ENCODE data around the gene SERPINB12. TPM values are rescaled to one million over a fixed set of nuclear protein-coding genes. Genes with fewer than 3 reads are reported as not detected.

SERPINB12 gene
- total RNA-seq, 1 experiment from 2014 or later = not detected

- no peak overlapping the region for H4K5ac ChIP-seq (ENCODE audit: insufficient read length, low read depth, low read length)
- H3K9me3 ChIP-seq (ENCODE audit: control insufficient read depth, low read depth, low read length) = no peaks in the 10 kb centered on the region
- H3K4ac ChIP-seq (ENCODE audit: low read depth, low read length) = no peak overlapping the region
- H2BK20ac ChIP-seq (ENCODE audit: low read depth, low read length, poor library complexity, severe bottlenecking) = no peak overlapping the region
- no peak overlapping the region for H2BK15ac ChIP-seq (ENCODE audit: low read depth, low read length)
- peak overlapping the region; percentile 25 for H3K4me2 ChIP-seq (ENCODE audit: insufficient read depth, insufficient read length, low read length)
- no peaks in the 10 kb centered on the region for H3K23me2 ChIP-seq (ENCODE audit: insufficient read length, low read depth, low read length, poor library complexity, severe bottlenecking)
- H4K20me1 ChIP-seq (ENCODE audit: control insufficient read depth, insufficient read depth, insufficient read length) = no peaks in the 10 kb centered on the region
- H3K18ac ChIP-seq (ENCODE audit: insufficient read length, low read depth, low read length) = no peak overlapping the region
- TF ChIP-seq CTCF (conservative IDR thresholded peaks at IDR 0.05) = no peak
- no peaks in the 10 kb centered on the region for H3K9me3 Mint-ChIP-seq
- no peak overlapping the region for H4K8ac ChIP-seq (replicated peaks; ENCODE audit: insufficient read length, low read depth, low read length)
- no peak overlapping the region for H3T11ph ChIP-seq (ENCODE audit: low read length)
- no peak overlapping the region for H3K14ac ChIP-seq (ENCODE audit: insufficient read depth, low read length)
- no peaks in the 10 kb centered on the region for H3K79me2 ChIP-seq (ENCODE audit: insufficient read depth, low read length)
- no peak overlapping the region for H3K23ac ChIP-seq (ENCODE audit: insufficient read length, low read depth, low read length)
- no peak overlapping the region for H3K4me3 Mint-ChIP-seq
- H2BK12ac ChIP-seq (ENCODE audit: insufficient read length, low read depth, low read length) = no peak overlapping the region
- H4K91ac ChIP-seq (ENCODE audit: insufficient read length, low read depth, low read length) = no peak overlapping the region
- H2AK5ac ChIP-seq (ENCODE audit: insufficient read length, low read length) = no peak overlapping the region
- H3K9ac ChIP-seq (ENCODE audit: extremely low read depth, insufficient read length, low read length) = no peak overlapping the region
- H3K79me1 ChIP-seq (ENCODE audit: insufficient read depth, low read depth, low read length, poor library complexity, severe bottlenecking) = no peaks in the 10 kb centered on the region
- peak overlapping the region in 2 of 3 experiments; percentile 36 to 88; a peak in 3 of 7 replicates for H3K27ac Mint-ChIP-seq
- no peaks in the 10 kb centered on the region for H3K36me3 Mint-ChIP-seq (ENCODE audit: insufficient read depth in 1 of 3, low read depth in 3 of 3)
- H3K27ac ChIP-seq (ENCODE audit: insufficient read length, low read depth, low read length) = peak overlapping the region; percentile 39
- no peak for DNase-seq
- H3K4me1 ChIP-seq (ENCODE audit: insufficient read depth, low read length) = no peaks in the 10 kb centered on the region
- H2AFZ ChIP-seq (ENCODE audit: low read length) = no peak overlapping the region
- H3K56ac ChIP-seq (ENCODE audit: insufficient read length, low read depth, low read length) = no peak overlapping the region
- H3K27me3 Mint-ChIP-seq (ENCODE audit: low read depth) = no peaks in the 10 kb centered on the region
- no peaks in the 10 kb centered on the region for H3K27me3 ChIP-seq (ENCODE audit: insufficient read depth, low read length)
- H2BK120ac ChIP-seq (ENCODE audit: low read depth, low read length, poor library complexity, severe bottlenecking) = no peak overlapping the region
- no peak overlapping the region for H2BK5ac ChIP-seq (ENCODE audit: insufficient read length, low read length)
- peaks cover 7 to 9% of the 10 kb centered on the region in 2 experiments for H3K4me1 Mint-ChIP-seq
- no CpG with 5 or more reads among the region's 3 CpGs for WGBS (ENCODE audit: extremely low coverage, insufficient read length, low lambda C conversion rate)
Observed at GRCh38 chr18:63539904-63540510, 2.2 kb upstream of the SERPINB12 start.
